NCI-H1930 (cell line): Measurements from ENCODE around the gene CHCHD6.

Experiments used
- DNase-seq, 2 experiments: peaks; one replicate each; lab custom pipeline; 2025; lab: John Stamatoyannopoulos, UW

Gene CHCHD6

DNA sequence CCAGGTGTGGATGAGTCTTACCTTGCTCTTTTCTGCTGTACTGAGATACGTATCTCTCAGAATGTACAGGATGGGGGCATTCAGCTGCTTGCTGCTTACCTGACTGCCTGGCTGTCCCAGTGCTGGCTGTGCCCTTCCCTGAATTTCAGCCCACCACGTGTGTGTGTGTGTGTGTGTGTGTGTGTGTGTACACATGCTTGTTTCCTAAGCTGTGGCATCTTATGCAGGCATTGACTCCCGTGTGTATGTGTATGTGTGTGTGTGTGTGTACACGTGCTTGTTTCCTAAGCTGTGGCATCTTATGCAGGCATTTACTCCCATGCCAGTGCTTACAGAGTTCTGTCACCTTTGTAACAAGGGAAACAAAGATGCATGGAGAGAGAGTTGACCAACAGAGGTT is 218.4 kb downstream of the CHCHD6 start:
- no peak for DNase-seq

DNA sequence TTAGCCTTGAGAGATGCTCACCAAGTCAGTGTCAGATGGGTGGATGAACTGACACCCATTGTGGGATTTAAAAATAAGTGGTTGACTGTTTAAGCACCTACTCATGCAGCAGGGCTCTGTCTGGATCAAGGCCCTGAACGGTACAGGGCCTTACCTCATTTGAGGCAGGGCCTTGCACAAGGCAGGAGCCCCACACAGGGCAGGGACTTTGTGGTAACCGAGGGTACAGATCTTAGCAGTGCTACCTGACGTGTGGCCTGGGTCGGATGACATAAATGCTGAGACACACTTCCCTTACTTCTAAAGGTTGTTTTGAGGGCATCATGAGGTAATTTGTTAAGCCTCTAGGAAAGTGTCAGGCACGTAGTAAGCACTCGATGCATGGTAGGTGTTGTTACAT is 219.4 kb downstream of the CHCHD6 start:
- no peak for DNase-seq

DNA sequence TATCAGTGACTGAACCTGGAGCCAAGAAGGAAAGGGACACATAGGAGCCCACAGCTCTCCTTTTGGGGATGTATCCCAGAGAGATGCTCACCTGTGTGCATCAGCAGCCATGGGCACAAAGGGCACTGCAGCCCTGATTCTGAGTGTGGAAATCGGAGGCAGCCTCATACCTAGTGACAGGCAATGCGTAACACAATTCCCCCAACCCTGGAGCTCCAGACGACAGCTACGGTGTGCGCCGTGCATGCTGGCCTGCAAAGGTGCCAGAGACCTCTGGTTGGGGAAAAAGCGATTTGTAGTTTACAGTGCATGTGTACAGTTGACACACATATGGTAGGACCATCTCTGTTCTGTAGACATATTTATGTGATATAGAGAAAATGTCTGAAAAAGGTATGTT is 219.9 kb downstream of the CHCHD6 start:
- no peak for DNase-seq

DNA sequence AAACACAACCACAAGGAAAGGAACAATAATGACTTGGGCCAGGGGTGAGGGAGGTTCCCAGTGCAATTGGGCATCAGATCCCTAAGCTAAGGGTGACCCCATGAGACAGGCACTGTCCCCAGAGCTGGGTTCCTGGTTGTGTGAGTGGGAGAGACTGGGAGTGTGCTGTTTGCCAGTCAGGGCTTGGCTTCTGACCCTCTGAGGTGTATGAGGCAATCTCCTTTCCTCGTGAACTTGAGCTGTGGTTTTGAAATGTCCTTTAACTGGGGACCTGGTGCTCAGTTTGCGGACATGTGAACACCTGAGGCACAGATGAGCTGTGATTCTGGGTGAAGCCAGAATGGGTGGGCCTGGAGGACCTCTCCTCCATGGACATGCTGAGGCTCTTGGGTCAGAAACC is 220.4 kb downstream of the CHCHD6 start:
- DNase-seq, result no peak

DNA sequence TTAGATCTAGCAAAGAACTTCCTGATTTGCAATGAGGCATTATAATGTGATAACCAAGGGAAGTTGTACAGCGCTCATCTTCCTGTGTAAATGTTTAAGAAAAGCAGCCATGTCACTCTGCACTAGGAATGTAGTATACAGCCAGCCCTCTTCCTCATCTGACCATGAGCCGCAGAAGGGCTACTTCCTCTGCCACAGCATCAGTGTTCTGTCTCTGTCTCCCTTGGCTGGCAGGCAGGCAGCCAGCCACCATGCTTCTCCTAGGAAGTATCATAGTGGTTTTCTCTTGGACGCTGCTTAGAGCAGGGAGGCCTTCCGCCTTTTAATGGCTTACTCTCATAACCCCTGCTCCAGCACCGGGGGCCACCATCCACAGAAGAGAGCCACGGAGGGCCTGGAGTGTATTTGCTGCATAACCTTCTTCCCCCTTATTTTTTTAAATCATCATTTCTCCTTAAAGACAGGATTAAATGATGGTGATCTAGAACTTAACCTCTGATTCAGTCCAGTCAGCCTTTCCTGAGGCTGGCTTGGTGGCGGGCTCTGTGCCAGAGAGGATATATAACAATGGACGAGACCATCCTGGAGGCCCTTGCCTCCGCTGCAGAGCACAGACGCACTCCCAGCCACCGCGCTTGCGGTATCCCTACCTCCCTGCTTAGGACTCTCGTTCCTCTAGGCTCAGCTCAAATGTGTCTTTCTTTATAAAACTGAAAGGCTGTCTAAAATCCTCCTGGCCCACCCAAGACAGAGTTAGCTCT is 221.6 kb downstream of the CHCHD6 start:
- no peak for DNase-seq

DNA sequence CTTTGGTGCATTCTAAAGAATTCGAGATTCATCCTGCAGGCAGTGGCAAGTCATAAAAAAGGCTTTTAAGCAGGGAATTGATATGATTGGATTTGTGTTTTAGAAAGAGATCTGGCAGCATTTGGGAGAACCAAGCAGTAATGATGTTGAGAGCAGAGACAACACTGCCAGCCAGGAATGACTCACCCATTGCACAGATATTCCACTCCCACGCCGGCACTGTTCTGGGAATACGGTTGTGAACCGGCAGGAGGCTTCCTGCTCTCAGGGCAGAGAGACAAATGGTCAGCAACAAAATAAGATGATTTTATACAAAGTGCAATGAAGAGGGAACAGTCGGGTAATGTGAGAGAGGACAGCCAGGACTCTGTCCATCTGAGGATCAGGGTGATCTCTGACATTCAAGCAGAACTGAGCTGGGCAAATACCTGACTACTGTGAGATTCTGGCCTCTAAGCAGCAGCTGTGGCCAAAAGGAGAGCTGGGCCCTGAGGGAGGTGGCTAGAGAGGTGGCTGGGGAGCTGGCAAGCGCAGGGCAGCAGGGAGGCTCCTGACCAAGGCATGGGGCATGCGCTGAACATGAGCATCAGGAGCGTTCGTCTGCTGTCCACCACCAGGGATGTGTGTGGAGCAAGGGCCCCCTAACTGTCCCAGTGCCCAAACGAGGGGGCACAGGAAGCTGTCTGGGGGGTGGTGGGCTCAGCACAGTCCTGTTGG is 222.8 kb downstream of the CHCHD6 start:
- no peak for DNase-seq

DNA sequence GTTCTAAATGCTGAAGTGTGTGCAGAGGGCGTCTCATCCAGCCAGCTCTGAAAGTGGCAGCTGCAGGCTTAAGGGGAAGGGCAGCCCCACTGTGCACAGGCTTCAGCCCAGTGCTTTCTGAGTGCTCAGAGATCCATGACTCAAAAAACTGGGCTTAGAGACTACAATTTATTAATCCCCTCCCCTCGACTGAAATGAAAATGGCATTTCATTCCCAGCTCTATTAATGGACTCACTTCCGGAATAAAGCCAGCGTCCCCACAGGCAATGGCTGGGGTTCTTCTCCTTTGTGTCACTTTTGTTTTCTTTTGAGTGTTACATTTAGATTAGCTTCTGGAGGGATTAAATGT is 223.3 kb downstream of the CHCHD6 start:
- no peak for DNase-seq

DNA sequence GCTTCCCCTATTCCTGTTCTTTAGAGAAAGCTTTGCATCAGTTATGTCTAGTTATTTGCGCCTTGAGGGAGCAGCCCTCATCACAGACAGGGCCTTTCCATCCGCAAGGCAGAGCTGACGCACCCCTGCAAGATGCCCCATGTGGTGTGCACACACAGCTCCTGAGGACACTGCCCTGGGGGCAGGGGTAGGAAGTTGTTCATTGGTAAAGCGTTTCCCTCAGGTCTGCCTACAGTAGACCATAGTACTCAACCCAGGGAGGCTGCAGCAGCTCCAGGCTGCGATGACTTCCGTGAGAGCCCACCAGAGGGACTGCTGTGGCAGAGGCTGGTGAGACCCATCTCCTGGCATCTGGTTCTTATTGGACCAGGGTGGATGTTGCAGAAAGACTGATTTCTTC is 223.8 kb downstream of the CHCHD6 start:
- no peak for DNase-seq

DNA sequence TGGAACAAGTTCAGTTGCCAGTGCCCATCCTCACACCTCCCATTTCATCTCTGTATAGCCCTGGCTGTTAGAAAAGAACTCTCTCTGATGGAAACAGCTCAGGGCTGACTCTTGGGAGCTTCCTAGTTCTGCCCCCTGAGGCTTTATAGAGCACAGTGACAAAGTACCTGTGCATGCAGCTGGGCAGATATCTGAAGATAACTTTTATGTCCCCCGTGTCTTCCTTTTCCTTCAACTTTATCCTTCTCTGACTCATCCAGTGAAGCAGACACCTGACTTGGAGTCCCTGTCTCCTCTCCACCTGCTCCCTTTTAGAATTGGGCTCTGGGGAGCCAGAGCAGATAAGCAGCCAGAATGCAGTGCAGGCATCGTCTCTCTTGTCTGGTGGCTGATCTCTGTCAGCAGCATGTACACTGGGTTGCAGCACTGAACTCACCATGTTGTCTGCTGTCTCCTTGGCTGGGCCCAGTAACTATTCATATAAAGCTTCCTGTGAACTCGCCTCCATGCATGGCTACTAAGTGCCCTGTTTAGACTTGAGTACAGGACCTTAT is 225.0 kb downstream of the CHCHD6 start:
- no peak for DNase-seq

DNA sequence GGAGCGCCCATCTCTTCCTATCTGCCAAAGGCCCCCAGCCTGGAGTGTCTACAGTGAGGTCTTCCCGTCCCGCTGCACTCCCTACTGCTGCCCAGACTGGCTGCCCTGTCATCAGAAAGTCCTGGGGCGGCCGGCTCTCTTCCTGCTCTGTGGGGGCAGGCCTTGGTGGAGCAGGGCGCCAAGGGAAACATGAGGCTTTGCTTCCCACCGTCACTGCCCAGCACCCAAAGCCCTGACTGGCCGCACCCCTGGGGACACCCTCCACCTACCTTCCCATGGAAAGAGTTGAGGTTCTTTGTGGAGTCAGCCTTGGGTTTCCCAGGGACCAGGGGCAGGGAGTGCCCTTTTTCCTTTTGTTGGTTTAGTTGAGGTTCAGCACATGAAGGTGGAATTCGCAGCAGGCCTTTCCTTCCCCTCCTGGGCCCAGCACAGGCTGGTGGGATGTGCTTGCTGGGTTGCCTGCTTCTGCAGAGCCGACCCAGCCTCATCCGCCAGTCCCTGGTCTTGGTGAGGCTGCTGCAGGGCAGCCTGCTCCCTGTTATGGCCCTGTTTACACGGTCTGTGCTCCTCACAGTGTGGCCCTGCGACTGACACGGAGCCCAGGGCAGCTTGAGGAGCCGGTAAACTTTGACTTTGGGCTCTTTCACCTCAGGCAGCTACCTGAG is 227.0 kb downstream of the CHCHD6 start:
- DNase-seq, result no peak

DNA sequence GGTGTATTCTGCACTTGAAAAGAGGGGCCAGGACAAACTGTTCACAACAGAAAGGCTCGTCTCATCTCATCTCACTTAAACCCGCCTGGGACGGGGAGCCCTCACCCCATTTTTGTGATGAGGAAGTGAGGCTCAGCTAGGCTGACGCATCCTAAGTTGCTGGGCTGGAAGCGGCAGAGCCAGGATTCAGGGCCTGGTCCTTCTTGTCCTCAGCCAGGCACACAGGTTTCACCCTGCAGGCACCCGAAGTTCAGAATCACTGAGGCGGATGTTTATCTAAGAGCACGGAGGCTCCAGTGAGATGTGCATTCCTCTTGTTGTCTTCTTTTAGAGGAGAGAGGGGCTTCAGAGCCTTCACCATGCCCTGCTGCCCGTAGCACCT is 227.8 kb downstream of the CHCHD6 start:
- no peak for DNase-seq

DNA sequence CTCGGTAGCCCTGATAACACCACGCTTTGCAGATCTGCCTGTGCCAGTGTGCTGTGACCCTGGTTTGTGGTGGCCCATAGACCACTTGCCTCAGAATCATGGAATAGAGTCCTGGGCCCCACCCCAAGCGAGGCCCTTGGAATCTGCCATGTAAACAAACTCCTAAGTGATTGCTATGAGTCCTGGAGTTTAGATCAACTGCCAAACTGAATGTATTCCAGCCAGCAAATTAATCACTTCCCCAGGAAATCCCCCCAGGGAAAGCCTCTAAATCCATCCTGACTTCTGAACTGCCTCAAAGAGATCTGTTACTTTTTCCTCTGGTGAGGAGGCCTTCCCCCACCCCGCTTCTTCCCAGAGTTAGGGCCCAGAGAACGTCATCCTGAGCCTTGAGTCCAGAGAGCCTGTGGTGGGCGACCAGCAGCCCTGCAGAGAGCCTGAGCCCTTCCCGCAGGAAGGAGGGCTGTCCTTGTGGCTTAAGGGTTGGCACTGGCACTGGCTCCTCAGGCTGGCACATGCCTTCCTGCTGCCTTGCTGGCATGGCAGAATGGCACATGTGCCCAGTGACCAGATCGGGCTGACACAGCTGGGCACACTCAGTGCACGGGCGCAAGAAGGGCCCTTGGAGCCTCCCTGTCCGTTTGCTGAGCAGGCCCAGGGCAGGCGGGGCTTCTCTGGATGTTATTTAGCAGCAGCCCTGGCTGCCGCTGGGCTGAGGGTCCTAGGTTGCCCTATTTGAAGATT is 228.3 kb downstream of the CHCHD6 start:
- no peak for DNase-seq

DNA sequence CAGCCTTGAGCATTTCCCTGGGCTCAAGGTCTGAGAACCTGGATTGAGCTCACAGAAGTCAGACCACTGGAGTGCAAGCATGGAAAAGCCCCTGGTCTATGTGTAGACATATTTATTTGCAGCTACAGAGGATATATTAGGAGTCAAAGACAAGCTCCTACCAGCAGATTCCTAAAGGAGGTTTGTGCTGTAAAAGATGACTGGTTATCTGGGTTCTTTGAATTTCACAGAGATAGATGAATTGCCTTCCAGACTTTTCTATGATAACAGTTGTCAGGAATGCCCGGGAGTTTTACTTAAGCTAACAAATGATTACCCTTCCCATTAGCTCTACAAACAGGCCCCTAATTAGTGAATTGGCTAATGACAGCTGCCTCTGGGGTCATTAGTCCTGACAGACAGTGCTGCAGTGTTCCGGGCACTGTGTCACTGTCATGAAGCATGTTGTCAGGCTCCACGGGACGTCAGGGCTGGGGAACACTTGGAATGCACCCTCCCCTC is 230.0 kb downstream of the CHCHD6 start:
- DNase-seq, result no peak

DNA sequence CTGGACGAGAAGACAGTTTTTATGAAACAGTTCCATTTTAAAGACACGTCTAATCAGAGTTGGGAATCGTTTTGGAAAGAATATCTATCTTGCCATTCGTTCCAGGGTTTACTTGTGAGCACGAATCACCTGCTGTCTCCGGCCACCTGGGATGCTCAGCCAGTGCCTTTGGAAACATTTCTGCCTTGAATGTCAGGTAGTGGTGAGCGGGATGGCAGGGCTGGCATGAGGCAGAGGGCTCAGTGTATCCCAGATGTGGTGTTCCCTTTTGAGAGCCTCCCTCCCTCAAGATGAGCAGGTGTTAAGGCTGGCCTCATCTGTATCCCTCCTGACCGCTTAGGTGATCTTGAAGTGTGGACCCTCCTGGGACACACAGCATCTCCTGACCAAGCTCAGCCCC is 231.0 kb downstream of the CHCHD6 start:
- no peak for DNase-seq

DNA sequence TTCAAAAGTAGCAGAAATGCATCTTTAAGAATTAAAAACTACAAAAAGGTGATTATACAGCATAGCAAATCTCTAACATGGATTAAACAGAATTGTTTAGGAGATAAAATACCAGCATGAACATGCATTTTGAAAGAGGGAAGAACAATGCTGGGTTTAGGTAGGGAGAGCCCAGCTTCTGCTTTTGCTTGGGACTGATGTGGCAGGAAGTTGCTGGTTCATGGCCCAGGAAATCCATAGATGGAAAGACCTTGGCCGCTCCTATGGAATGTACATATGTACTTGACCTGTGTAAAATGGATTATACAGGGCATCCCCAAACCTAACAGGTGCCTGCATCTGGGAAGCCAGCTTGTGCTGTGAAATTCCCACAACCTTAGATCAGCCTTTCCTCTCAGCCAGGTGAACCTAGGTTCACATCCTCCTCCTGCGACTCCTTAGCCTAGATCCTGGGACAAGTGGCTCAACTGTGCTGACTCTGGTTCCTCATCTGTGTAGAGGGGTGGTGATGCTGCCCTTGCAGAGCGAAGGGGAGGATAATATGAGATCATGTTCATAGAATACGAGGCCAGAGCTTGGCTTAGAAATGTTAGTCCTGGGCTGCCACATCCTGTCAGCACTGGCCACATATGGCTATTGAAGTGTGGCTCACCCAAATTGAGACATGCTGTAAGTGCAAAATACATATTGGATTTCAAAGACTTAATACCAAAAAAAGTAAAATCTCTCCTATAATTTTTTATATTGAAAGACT is 231.9 kb downstream of the CHCHD6 start:
- DNase-seq, result no peak

DNA sequence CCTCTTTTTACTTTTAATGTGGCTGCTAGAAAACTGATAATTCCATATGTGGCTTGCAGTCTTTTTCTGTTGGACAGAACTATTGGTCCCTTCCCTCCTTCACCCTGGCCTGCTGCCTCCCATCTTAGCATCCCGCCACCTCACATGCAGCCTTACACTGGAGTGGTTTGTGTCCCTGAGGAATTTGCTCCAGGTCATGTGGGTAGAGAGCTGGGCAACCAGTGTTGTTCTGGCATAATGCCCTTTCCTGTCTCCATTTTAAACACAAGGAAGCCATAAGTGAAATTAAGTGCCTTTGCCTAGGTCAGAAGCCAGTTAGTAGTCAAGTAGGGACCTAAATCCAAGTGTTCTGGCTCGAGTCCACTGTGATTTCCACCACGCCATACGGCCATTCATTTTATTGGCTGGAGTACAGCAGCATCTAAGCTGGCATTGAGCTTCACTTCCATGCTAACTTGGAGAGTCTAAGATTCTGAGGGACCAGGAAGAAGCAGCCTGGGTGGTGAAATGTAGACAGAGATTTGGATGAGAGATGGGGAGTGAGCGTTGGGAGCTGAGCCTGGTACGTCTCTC is 232.9 kb downstream of the CHCHD6 start:
- DNase-seq, result no peak

DNA sequence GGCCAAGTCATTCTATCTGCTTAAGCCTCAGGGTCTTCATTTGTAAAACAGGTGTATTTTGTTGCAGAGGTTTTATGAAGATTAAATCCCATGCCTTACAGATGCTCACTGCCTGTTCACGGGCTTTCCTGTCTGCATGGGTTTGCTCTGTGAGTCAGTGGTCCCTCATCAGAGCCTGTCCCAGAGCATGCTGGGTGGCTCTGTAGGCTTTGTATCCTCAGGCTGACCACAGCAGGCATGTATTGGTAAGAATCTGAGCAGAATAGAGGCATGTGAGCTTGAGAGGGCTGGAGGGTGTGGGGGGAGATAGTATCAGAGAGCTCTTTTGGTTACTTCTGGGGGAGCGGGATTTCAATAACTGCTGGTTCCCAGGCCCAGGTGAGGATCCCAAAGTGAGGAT is 233.5 kb downstream of the CHCHD6 start:
- DNase-seq, result no peak

DNA sequence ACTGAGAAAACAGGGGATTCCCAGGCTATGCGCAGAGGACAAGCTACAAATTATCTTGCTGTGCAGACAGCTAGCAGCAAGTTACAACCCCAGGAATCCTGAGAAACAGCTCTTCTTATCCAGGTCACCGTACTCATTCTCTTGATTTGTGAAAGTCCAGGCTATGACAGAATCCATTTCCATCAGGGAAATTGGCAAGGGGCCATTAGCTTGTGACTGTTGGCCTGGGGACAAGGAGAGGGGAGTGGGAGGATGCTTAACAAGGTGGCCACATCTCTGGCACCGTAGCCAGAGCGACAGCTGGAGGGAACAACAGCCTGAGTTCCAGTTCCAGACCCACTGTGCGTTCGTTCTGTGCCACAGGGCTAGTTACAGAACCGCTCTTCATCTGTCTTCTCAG is 233.9 kb downstream of the CHCHD6 start:
- no peak for DNase-seq

DNA sequence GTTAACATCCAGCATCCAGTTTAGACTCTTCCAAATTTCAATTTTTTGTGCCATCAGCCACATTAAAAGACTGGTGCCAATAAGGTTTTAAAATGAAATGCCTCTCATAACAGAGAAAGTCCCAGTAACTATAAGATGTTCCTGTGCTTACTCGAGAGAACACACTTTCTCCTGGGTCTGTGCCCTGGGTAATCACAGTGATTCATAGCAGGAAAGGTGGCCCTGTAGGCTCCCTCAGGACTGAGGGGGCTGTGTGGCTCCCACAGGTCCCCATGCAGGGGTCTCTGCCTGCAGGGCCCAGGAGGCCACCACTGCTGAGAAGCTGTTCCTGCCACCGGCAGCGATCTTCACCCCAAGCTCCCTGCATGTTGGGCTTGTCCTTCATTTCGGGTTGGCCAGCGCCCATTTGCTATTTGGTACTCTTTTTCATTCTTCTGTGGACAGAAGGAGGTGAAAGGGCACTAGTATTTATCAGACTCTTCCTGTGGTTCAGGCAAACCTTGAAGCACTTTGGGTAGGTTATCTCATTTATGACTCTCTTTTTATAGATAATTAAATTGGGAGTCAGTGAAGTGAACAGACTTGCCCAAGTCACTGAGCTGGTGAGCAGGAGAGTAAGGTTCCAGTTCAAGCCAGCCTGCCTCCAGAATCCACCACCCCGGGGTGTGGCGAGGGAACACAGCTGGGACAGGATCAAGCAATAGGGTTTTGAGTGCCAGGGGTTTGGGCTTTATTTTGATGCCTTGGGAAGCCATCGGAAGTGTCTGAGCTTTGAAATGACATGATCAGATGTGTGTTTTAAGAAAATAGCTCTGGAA is 234.7 kb downstream of the CHCHD6 start:
- DNase-seq, result no peak

DNA sequence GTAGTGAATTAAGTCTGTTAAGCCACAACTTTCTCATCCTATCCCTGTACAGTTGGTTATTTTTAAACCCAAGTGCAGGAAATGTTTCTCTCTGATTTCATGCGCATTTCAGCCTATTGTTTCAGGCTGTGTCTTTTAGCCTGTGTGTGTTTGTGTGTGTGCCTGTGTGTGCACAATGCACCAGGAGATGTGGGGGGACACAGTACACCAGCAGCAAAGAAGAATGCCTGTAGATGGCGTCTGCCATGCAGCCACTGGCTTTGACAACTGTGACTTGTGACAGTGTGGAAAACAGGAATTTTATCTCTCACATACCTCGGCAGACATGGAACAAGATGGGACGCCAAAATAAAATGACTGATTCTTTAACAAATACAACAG is 235.3 kb downstream of the CHCHD6 start:
- no peak for DNase-seq
